Psoas muscle (tissue), 8 donors: Measurements from ENCODE around the gene C10orf120. TPM values are rescaled to one million over a fixed set of nuclear protein-coding genes. Genes with fewer than 3 reads are reported as not detected.

ENCODE experiments used
- ATAC-seq, 4 donors: fragments of 200-7000 bp; cut with Tn5 transposase; one replicate each; pipeline ENCODE4 v1.9.1; 2020; ENCODE audit warnings: moderate library complexity in 3 of 4, mild to moderate bottlenecking in 2 of 4
- DNase-seq, 2 donors: peaks; one replicate each; pipeline ENCODE4 v3.0.0-alpha.2; 2020
- H3K27ac ChIP-seq: fragments of 200-600 bp; one replicate; pipeline ENCODE4 v1.8.0; 2022
- H3K27me3 ChIP-seq, 3 donors: fragments of 200-600 bp in 1 of 3; one replicate each; pipeline versions ENCODE4 v1.6.1 to v1.8.0; 2013 to 2022; ENCODE audit warnings: low read length in 2 of 3, mild to moderate bottlenecking in 2 of 3, moderate library complexity in 1 of 3; ENCODE audit not compliant: insufficient read depth in 3 of 3
- H3K36me3 ChIP-seq, 2 donors: fragments of 200-600 bp in 1 of 2; one replicate each; pipeline versions ENCODE4 v1.6.1 to v1.8.0; 2013 to 2022; ENCODE audit warnings: low read depth in 1 of 2, mild to moderate bottlenecking in 1 of 2, moderate library complexity in 1 of 2; ENCODE audit not compliant: insufficient read depth in 1 of 2
- H3K4me1 ChIP-seq: fragments of 200-600 bp; one replicate; pipeline ENCODE4 v1.8.0; 2022
- H3K4me3 ChIP-seq: fragments of 200-600 bp; one replicate; pipeline ENCODE4 v1.8.0; 2022; ENCODE audit warnings: mild to moderate bottlenecking
- H3K9me3 ChIP-seq: fragments of 200-600 bp; one replicate; pipeline ENCODE4 v1.8.0; 2022
- WGBS, 3 donors: extraction: QIAGEN DNeasy Blood & Tissue Kit; methylation state at CpG; one replicate each; pipeline versions ENCODE4 v1.1.6 to v1.1.7; 2013; 5-methylcytosine and 5-hydroxymethylcytosine counted together
- intact Hi-C, 2 donors: fragments of 100-400 bp; cut with DNase I; formaldehyde crosslinking; loops; one replicate each; pipeline versions ENCODE4 v1.11.0 to v1.14.2; 2022
- polyA plus RNA-seq, 3 donors: library from polyadenylated mRNA; stranded (reverse); fragments of 200-250 nt; gene quantifications; one replicate each; pipeline ENCODE4 v1.2.3, GENCODE V29; 2013
- total RNA-seq, 4 donors: library from RNA; stranded (reverse); fragmentation: NEBNext Ultra II Directional in 2 of 4; extraction: Animal tissue kit (Norgen Biotek cat#: 25700) in 2 of 4; gene quantifications; one replicate each; pipeline versions ENCODE4 v1.2.1 to v1.2.4, GENCODE V29; 2021 to 2023
- TF ChIP-seq, protein P1 (sequence below): fragments of 200-600 bp; IDR thresholded peaks from one replicate; pipeline ENCODE4 v1.8.0; 2022; ENCODE audit warnings: antibody characterized with exemption
- donor health status: healthy with polysubstance abuse.
- donor health status: DM: no; HTN: no; CAD: no; lungs with moderate emphysema.
- donor health status: Bipolar disorder and iron deficiency.
- donor health status: healthy.
- donor health status: DM: yes; HTN: yes; CAD: no.
- donor health status: DM: no; HTN: no; CAD: no.
- donor health status: DM: no; HTN: no; CAD: no.
- donor health status: DM: yes; HTN: yes; CAD: no.

The C10orf120 gene
- total and polyA plus RNA-seq, 7 donors = not detected

DNA sequence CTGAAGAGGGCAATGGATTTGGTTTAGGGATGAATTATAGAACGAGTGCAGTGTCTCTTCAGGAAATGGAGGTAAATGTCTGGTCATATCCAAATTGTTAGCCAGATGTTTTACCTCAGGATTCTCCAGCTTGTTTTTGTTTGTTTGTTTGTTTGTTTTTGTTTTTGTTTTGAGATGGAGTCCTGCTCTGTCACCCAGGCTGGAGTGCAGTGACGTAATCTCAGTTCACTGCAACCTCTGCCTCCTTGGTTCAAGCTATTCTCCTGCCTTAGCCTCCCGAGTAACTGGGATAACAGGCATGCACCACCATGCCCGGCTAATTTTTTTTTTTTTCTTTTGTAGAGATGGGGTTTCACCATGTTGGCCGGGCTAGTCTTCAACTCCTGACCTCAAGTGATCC, 6.9 kb downstream of the C10orf120 start:
- Histone ChIP-seq H3K4me3 (no peak overlapping the region), H3K27ac (no peak overlapping the region), H3K36me3 (no peaks in the 10 kb centered on the region), H3K4me1 (no peaks in the 10 kb centered on the region), H3K27me3 (peaks cover 0 to 13% (median 0%) of the 10 kb centered on the region in 3 donors), H3K9me3 (no peaks in the 10 kb centered on the region)
- intact Hi-C loops = no loop called here
- no peak for ATAC-seq
- TF ChIP-seq, protein P1, sequence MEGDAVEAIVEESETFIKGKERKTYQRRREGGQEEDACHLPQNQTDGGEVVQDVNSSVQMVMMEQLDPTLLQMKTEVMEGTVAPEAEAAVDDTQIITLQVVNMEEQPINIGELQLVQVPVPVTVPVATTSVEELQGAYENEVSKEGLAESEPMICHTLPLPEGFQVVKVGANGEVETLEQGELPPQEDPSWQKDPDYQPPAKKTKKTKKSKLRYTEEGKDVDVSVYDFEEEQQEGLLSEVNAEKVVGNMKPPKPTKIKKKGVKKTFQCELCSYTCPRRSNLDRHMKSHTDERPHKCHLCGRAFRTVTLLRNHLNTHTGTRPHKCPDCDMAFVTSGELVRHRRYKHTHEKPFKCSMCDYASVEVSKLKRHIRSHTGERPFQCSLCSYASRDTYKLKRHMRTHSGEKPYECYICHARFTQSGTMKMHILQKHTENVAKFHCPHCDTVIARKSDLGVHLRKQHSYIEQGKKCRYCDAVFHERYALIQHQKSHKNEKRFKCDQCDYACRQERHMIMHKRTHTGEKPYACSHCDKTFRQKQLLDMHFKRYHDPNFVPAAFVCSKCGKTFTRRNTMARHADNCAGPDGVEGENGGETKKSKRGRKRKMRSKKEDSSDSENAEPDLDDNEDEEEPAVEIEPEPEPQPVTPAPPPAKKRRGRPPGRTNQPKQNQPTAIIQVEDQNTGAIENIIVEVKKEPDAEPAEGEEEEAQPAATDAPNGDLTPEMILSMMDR = no peak
- 56 to 76% (median 73%) methylated on average over 5 of the region's 5 CpGs for WGBS, 3 donors
- no peak for DNase-seq

DNA sequence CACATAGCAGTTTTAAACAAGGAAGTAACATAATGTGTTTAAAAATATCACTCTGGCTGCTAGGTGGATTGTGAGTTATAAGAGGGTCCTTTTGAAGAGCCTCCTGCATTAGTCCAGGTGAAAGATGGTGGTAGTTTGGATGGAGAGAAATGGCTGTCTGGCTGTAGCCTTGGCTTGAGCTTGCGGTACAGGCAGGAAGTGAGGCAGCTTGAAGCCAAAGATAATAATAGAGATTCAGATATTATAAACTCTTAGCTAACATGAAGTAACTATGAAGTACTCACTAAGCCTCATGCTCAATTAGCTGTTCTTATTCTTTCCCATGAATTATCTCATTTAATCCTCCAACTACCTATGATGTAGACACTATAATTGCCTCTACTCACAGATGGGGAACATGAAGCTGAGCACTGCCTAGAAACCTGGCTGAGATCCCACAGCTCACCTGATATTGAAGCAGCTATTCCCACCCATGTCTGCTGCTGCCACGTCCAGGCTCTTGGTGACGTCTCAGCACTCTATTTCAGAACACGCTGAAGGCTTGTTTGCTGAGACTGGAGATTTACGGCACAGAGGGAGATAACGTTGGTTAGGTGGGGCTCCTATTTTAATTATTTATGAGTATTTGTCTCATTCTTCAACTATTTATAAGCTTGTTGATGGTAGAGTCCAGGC, 10.4 kb downstream of the C10orf120 start:
- TF ChIP-seq, protein P1 = no peak
- intact Hi-C loops = no loop called here
- H3K4me1 ChIP-seq = no peaks in the 10 kb centered on the region
- H3K9me3 ChIP-seq = no peaks in the 10 kb centered on the region
- no peak for DNase-seq
- ATAC-seq = no peak
- H3K27ac ChIP-seq = no peak overlapping the region
- H3K36me3 ChIP-seq = no peaks in the 10 kb centered on the region
- no peak overlapping the region for H3K4me3 ChIP-seq
- WGBS, 3 donors = 71 to 78% (median 74%) methylated on average over 6 of the region's 6 CpGs
- peaks cover 0 to 18% (median 0%) of the 10 kb centered on the region in 3 donors for H3K27me3 ChIP-seq

DNA sequence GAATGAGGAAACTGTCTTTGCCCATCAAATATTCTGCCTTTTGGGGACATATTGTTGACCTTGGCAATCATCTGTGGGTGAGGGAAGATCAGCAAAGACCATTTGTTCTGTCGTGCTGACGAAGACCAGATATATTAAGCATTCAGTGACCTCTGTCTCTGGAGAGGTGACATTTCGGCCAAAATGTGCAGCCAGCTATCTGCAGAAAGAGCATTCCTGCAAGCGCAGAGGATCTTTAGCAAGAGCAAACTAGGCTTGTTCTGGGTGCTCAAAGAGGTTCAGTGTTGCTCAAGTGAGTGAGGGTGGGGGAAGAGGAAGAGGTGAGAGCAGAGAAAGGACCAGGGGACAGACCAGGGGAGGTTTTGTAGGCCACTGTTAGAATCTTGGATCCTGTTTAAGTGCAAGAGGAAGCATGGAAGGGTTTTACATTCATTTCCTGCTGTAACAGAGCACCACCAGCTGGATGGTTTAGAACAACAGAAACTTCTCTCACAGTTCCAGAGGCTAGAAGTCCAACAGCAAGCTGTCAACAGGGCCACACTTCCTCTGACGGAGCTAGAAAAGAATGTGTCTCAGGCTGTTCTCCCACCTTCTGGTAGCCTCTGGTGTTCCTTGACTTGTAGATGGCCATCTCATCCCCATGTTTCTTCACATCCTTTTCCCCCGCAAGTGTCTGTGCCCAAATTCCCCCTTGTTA, 11.2 kb downstream of the C10orf120 start:
- H3K27ac ChIP-seq = no peak overlapping the region
- no peak overlapping the region for H3K4me3 ChIP-seq
- intact Hi-C loops = no loop called here
- DNase-seq = no peak
- no peaks in the 10 kb centered on the region for H3K9me3 ChIP-seq
- TF ChIP-seq, protein P1 = no peak
- H3K36me3 ChIP-seq = no peaks in the 10 kb centered on the region
- H3K4me1 ChIP-seq = no peaks in the 10 kb centered on the region
- 53 to 55% (median 53%) methylated on average over 6 of the region's 6 CpGs for WGBS, 3 donors
- peak in 2 of 4 donors; percentile 32 to 40 for ATAC-seq
- peaks cover 0 to 20% (median 2%) of the 10 kb centered on the region in 3 donors for H3K27me3 ChIP-seq

DNA sequence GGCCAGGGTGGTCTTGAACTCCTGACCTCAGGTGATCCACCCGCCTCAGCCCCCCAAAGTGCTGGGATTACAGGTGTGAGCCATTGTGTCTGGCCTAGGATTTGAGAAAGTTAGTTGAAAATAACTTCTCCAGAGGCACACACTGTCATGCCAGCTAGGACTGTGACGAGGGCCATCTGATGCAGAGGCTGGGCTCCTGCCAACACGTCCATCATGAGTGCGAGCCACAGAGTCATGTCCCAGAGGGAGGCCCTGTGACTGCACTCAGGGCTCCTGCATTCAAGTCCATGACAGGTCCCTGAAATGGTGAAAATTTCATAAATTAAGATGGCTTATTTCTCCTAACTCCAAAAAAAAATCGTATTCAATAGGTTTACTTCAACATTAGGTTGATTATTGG, 17.1 kb downstream of the C10orf120 start:
- H3K27ac ChIP-seq = no peak overlapping the region
- H3K4me3 ChIP-seq = no peak overlapping the region
- H3K4me1 ChIP-seq = no peaks in the 10 kb centered on the region
- DNase-seq = no peak
- 37 to 59% (median 53%) methylated on average over 5 of the region's 5 CpGs for WGBS, 3 donors
- intact Hi-C loops = no loop called here
- peaks cover 0 to 13% (median 7%) of the 10 kb centered on the region in 3 donors for H3K27me3 ChIP-seq
- H3K36me3 ChIP-seq = no peaks in the 10 kb centered on the region
- TF ChIP-seq, protein P1 = no peak
- ATAC-seq = no peak
- H3K9me3 ChIP-seq = no peaks in the 10 kb centered on the region
